ENCODE results near the gene CACNA1C.

CACNA1C gene

GRCh38 chr12:2267703-2268470 is 215.1 kb downstream of the CACNA1C start:
- H3K36me3 ChIP-seq (ENCODE audit: insufficient read depth, low read length) = no peaks in the 10 kb centered on the region
- H3K4me3 ChIP-seq (ENCODE audit: low read length) = no peak overlapping the region
- no peaks in the 10 kb centered on the region for H3K4me1 ChIP-seq (ENCODE audit: insufficient read depth, low read length)
- H3K27me3 ChIP-seq (ENCODE audit: insufficient read depth, low read length) = no peaks in the 10 kb centered on the region
- H2AFZ ChIP-seq (ENCODE audit: low read depth, low read length) = no peak overlapping the region
- no peaks in the 10 kb centered on the region for H3K9me3 ChIP-seq (ENCODE audit: low read length)

GRCh38 chr12:2268471-2269286 is 215.9 kb downstream of the CACNA1C start:
- no peak overlapping the region for H2AFZ ChIP-seq (ENCODE audit: low read depth, low read length)
- H3K4me1 ChIP-seq (ENCODE audit: insufficient read depth, low read length) = no peaks in the 10 kb centered on the region
- no peaks in the 10 kb centered on the region for H3K27me3 ChIP-seq (ENCODE audit: insufficient read depth, low read length)
- H3K36me3 ChIP-seq (ENCODE audit: insufficient read depth, low read length) = no peaks in the 10 kb centered on the region
- H3K9me3 ChIP-seq (ENCODE audit: low read length) = no peaks in the 10 kb centered on the region
- H3K4me3 ChIP-seq (ENCODE audit: low read length) = no peak overlapping the region

- no peaks in the 10 kb centered on the region for H3K36me3 ChIP-seq (ENCODE audit: insufficient read depth, low read length)
- H3K27me3 ChIP-seq (ENCODE audit: insufficient read depth, low read length) = peaks cover 3% of the 10 kb centered on the region
- no peaks in the 10 kb centered on the region for H3K9me3 ChIP-seq (ENCODE audit: low read length)
- no peak overlapping the region for H2AFZ ChIP-seq (ENCODE audit: low read depth, low read length)
- H3K4me1 ChIP-seq (ENCODE audit: insufficient read depth, low read length) = no peaks in the 10 kb centered on the region
- H3K4me3 ChIP-seq (ENCODE audit: low read length) = no peak overlapping the region
Observed at GRCh38 chr12:2270846-2271245, 218.1 kb downstream of the CACNA1C start.

GRCh38 chr12:2271961-2272360 is 219.2 kb downstream of the CACNA1C start:
- Histone ChIP-seq H2AFZ (ENCODE audit: low read depth, low read length) (no peak overlapping the region), H3K4me1 (ENCODE audit: insufficient read depth, low read length) (no peaks in the 10 kb centered on the region), H3K9me3 (ENCODE audit: low read length) (no peaks in the 10 kb centered on the region), H3K4me3 (ENCODE audit: low read length) (no peak overlapping the region), H3K27me3 (ENCODE audit: insufficient read depth, low read length) (peaks cover 3% of the 10 kb centered on the region), H3K36me3 (ENCODE audit: insufficient read depth, low read length) (no peaks in the 10 kb centered on the region)

GRCh38 chr12:2273288-2273687 is 220.5 kb downstream of the CACNA1C start:
- H3K4me1 ChIP-seq (ENCODE audit: insufficient read depth, low read length) = no peaks in the 10 kb centered on the region
- no peak overlapping the region for H2AFZ ChIP-seq (ENCODE audit: low read depth, low read length)
- H3K27me3 ChIP-seq (ENCODE audit: insufficient read depth, low read length) = peaks cover 3% of the 10 kb centered on the region
- H3K4me3 ChIP-seq (ENCODE audit: low read length) = no peak overlapping the region
- H3K36me3 ChIP-seq (ENCODE audit: insufficient read depth, low read length) = no peaks in the 10 kb centered on the region
- H3K9me3 ChIP-seq (ENCODE audit: low read length) = no peaks in the 10 kb centered on the region

GRCh38 chr12:2273751-2274150 is 221.0 kb downstream of the CACNA1C start:
- Histone ChIP-seq H2AFZ (ENCODE audit: low read depth, low read length) (no peak overlapping the region), H3K9me3 (ENCODE audit: low read length) (no peaks in the 10 kb centered on the region), H3K4me3 (ENCODE audit: low read length) (no peak overlapping the region), H3K4me1 (ENCODE audit: insufficient read depth, low read length) (no peaks in the 10 kb centered on the region), H3K27me3 (ENCODE audit: insufficient read depth, low read length) (peaks cover 3% of the 10 kb centered on the region), H3K36me3 (ENCODE audit: insufficient read depth, low read length) (no peaks in the 10 kb centered on the region)

GRCh38 chr12:2274733-2275132 is 221.9 kb downstream of the CACNA1C start:
- H3K9me3 ChIP-seq (ENCODE audit: low read length) = no peaks in the 10 kb centered on the region
- peaks cover 3% of the 10 kb centered on the region for H3K27me3 ChIP-seq (ENCODE audit: insufficient read depth, low read length)
- no peak overlapping the region for H2AFZ ChIP-seq (ENCODE audit: low read depth, low read length)
- no peak overlapping the region for H3K4me3 ChIP-seq (ENCODE audit: low read length)
- no peaks in the 10 kb centered on the region for H3K36me3 ChIP-seq (ENCODE audit: insufficient read depth, low read length)
- no peaks in the 10 kb centered on the region for H3K4me1 ChIP-seq (ENCODE audit: insufficient read depth, low read length)

- H3K9me3 ChIP-seq (ENCODE audit: low read length) = no peaks in the 10 kb centered on the region
- peaks cover 3% of the 10 kb centered on the region for H3K27me3 ChIP-seq (ENCODE audit: insufficient read depth, low read length)
- H3K36me3 ChIP-seq (ENCODE audit: insufficient read depth, low read length) = no peaks in the 10 kb centered on the region
- H2AFZ ChIP-seq (ENCODE audit: low read depth, low read length) = no peak overlapping the region
- no peaks in the 10 kb centered on the region for H3K4me1 ChIP-seq (ENCODE audit: insufficient read depth, low read length)
- H3K4me3 ChIP-seq (ENCODE audit: low read length) = no peak overlapping the region
Observed at GRCh38 chr12:2276288-2277033, 223.7 kb downstream of the CACNA1C start.

GRCh38 chr12:2277492-2278155 is 224.8 kb downstream of the CACNA1C start:
- H3K4me3 ChIP-seq (ENCODE audit: low read length) = no peak overlapping the region
- no peaks in the 10 kb centered on the region for H3K36me3 ChIP-seq (ENCODE audit: insufficient read depth, low read length)
- H3K4me1 ChIP-seq (ENCODE audit: insufficient read depth, low read length) = no peaks in the 10 kb centered on the region
- H3K27me3 ChIP-seq (ENCODE audit: insufficient read depth, low read length) = peaks cover 3% of the 10 kb centered on the region
- no peaks in the 10 kb centered on the region for H3K9me3 ChIP-seq (ENCODE audit: low read length)
- no peak overlapping the region for H2AFZ ChIP-seq (ENCODE audit: low read depth, low read length)

GRCh38 chr12:2281446-2281845 is 228.7 kb downstream of the CACNA1C start:
- H3K4me3 ChIP-seq (ENCODE audit: low read length) = no peak overlapping the region
- H3K36me3 ChIP-seq (ENCODE audit: insufficient read depth, low read length) = no peaks in the 10 kb centered on the region

GRCh38 chr12:2282318-2282717 is 229.5 kb downstream of the CACNA1C start:
- H2AFZ ChIP-seq (ENCODE audit: low read depth, low read length) = no peak overlapping the region
- no peaks in the 10 kb centered on the region for H3K4me1 ChIP-seq (ENCODE audit: insufficient read depth, low read length)
- H3K4me3 ChIP-seq (ENCODE audit: low read length) = no peak overlapping the region
- peaks cover 14% of the 10 kb centered on the region for H3K27me3 ChIP-seq (ENCODE audit: insufficient read depth, low read length)
- H3K36me3 ChIP-seq (ENCODE audit: insufficient read depth, low read length) = no peaks in the 10 kb centered on the region
- no peaks in the 10 kb centered on the region for H3K9me3 ChIP-seq (ENCODE audit: low read length)

More at GRCh38 chr12:2281446-2281845, 228.7 kb downstream of the CACNA1C start:
- Histone ChIP-seq H3K4me1 (ENCODE audit: insufficient read depth, low read length) (no peaks in the 10 kb centered on the region), H3K27me3 (ENCODE audit: insufficient read depth, low read length) (peaks cover 14% of the 10 kb centered on the region), H2AFZ (ENCODE audit: low read depth, low read length) (no peak overlapping the region), H3K9me3 (ENCODE audit: low read length) (no peaks in the 10 kb centered on the region)

GRCh38 chr12:2283480-2283879 is 230.7 kb downstream of the CACNA1C start:
- Histone ChIP-seq H3K4me1 (ENCODE audit: insufficient read depth, low read length) (no peaks in the 10 kb centered on the region), H3K36me3 (ENCODE audit: insufficient read depth, low read length) (no peaks in the 10 kb centered on the region), H2AFZ (ENCODE audit: low read depth, low read length) (no peak overlapping the region), H3K4me3 (ENCODE audit: low read length) (no peak overlapping the region), H3K27me3 (ENCODE audit: insufficient read depth, low read length) (peaks cover 14% of the 10 kb centered on the region), H3K9me3 (ENCODE audit: low read length) (no peaks in the 10 kb centered on the region)

All from neuron (in vitro differentiated cells).